SHP77 (cell line): Measurements from ENCODE around the gene CLEC3B.
A peak's percentile ranks its signal among the peaks of the same experiment; 100 is the strongest.
"Not testable (repeated sequence)": the region's sequence is repeated elsewhere in the genome, so short reads cannot be mapped to it uniquely, and the experiment has no call there.

Experiments used
- DNase-seq, 2 experiments: peaks; one replicate each; lab custom pipeline; 2025; lab: John Stamatoyannopoulos, UW

CLEC3B gene, protein sequence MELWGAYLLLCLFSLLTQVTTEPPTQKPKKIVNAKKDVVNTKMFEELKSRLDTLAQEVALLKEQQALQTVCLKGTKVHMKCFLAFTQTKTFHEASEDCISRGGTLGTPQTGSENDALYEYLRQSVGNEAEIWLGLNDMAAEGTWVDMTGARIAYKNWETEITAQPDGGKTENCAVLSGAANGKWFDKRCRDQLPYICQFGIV

DNA sequence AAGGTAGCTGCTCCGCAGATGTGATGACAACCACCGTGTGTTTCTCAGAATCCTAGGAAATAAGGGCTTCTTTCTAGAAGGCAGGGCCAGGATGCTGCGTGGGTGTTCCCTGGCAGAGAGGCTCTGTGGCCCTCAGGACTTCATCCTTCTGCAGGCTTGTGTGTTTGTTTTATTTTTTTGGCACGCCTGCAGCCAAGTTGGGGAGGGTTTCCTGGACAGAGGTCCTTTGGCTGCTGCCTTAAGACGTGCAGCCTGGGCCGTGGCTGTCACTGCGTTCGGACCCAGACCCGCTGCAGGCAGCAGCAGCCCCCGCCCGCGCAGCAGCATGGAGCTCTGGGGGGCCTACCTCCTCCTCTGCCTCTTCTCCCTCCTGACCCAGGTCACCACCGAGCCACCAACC is at the start of gene CLEC3B:
CLEC3B (plus strand) TSS at position 266 of the 400 bp plus-strand sequence; CDS start at position 326, 60 bp downstream.
- no peak for DNase-seq

DNA sequence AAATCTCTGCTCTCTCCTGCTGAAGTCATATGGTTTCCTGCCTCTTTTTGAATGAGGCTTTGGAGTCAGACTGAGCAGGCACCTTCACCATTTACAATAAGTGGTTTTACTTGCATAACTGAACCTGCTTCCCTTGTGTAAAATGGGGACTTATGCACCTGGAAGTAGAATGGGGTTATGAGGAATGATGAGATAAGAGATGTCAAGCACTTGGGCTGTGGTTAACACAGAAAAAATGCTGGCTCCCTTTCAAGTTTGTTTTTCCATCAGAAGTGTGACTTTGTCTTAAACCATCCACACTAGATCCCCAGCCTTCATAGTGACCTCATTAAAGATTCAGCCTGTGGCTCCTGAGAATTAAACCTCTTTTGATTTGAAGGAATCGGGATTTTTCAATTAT is 44.9 kb upstream of the CLEC3B start:
- no peak for DNase-seq

DNA sequence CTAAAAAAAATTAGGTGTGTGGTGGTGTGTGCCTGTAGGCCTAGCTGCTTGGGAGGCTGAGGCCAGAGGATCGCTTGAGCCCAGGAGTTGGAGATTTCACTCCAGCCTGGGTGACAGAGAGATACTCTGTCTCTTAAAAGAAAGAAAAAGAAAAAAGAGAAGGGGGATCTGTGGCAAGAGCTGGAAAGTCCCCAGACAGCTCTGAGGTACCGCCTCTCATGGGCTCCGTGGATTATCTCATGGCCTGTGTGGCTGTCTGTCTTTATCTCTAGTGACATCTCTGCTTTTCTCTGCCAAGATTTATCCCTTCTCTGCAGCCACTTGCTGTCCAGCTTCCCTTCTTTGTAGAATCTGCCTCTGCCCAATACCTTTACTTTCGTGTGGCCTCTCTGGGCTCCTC is 44.4 kb upstream of the CLEC3B start:
- DNase-seq = no peak

DNA sequence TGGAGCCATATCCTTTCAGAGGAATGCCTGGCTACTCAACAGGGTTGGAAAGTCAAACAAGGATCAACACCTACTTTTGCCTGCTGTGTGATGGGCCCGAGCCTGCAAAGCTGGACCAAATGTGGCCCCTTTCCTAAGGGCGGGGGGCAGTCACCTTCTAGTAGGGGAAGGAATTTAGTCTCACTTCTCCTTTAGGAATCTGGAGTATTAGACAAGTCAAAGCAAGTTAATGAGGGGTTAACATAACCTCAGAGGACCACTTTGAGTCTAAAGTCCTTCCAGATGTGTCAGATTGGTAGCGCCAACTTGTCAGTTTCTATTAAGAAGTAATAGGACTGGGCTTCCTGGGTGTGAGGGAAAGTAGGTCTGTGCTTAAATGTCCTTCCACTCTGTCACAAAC is 43.3 kb upstream of the CLEC3B start:
- no peak for DNase-seq

DNA sequence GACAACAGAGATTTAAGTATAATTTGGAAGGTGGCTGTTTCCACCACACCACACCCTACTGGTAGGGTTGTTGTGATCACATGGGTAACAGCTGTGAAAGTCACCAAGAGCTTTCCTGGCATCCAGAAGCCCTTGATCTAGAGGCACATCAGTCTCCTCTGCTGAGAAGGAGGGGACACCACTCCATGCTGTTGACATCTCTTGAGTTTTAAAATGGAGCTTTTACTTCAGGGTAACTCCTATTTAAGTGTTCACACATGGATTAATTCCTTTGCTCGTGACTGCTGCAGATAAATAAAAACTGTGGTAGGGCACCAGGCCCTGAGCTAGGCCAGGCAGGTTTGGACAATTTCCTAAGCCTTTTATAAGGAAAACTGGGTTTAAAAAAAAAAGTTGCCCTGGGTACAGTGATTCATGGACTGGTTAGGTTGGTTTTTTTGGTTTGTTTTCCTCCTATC is 42.6 kb upstream of the CLEC3B start:
- no peak for DNase-seq

DNA sequence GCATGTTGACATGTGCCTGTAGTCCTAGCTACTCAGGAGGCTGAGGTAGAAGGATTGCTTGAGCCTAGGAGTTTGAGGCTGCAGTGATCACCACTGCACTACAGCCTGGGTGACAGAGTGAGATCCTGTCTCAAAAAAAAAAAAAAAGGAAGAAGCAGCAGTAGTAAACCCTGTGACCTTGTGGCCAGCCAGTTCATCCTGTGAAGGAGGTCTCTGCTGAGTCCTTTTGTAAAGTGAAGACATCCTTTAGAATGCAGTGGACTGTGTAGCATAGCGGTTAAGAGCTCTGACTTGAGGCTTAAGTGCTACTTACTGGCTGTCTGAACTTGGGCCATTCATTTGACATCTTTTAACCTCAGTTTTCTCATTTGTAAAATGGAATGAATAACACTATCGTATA is 41.8 kb upstream of the CLEC3B start:
- DNase-seq = no peak

DNA sequence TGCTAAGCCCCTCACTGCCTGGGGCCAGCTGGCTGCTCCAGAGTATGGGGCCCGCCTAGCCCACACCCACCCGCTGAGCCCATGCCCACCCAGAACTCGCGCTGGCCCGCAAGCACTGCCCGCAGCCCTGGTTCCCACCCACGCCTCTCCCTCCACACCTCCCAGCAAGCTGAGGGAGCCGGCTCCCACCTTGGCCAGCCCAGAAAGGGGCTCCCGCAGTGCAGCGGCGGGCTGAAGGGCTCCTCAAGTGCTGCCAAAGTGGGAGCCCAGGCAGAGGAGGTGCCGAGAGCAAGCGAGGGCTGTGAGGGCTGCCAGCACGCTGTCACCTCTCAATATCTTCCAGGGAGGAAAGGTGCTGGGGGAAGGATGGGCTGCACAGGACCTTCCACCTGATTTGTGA is 39.8 kb upstream of the CLEC3B start:
- not testable (repeated sequence) for DNase-seq

DNA sequence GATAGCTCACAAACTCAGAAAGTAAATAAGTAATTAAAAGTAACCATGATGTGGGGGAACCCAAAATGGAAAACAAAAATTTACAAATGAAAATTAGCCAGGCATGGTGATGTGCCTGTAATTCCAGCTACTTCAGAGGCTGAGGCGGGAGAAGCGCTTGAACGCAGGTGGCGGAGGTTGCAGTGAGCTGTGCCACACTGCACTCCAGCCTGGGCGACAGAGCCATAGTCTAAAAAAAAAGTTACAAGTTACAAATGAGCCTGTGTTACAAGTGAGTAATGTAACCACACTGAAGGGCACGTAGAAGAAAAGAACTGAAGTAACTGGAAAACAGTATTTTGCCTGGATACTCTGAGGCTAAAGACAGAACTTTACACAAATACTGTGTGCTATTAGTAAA is 38.8 kb upstream of the CLEC3B start:
- no peak for DNase-seq

DNA sequence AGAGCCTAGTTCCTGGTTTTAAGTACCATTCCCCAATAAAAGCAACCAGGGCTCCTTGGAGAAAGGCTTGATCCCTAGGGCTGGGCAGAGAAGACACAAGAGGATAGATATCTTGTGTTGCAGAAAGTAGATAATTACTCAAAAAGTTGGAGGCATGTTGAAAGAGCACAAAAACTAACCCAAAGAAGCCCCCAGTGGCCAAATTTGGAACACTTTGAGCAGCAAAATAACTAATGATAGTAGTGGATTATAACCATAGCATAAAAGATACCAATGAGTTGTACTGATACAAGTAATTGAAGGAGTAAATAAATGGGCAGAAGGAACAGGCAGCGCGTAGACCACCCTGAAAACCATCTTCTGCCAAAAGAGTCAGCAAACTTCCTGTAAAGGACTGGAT is 38.0 kb upstream of the CLEC3B start:
- no peak for DNase-seq

DNA sequence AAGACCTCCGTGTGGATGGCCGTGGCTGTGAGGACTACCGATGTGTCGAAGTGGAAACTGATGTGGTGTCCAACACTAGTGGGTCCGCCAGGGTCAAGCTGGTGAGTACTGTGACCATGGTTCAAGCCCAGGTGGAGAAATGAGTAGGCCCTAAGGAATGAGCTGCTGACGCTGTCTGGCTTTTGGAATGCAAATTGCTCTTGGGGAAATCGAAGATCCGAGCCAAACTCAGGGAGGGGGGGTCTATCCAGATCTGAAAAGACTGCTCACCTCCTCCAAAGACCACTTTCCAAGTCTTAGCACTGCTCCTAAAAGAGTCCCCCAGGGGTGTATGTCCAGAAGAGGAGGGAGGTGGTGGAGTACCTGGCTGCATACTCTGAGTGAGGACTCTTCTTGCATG is 37.0 kb upstream of the CLEC3B start:
- DNase-seq = no peak

DNA sequence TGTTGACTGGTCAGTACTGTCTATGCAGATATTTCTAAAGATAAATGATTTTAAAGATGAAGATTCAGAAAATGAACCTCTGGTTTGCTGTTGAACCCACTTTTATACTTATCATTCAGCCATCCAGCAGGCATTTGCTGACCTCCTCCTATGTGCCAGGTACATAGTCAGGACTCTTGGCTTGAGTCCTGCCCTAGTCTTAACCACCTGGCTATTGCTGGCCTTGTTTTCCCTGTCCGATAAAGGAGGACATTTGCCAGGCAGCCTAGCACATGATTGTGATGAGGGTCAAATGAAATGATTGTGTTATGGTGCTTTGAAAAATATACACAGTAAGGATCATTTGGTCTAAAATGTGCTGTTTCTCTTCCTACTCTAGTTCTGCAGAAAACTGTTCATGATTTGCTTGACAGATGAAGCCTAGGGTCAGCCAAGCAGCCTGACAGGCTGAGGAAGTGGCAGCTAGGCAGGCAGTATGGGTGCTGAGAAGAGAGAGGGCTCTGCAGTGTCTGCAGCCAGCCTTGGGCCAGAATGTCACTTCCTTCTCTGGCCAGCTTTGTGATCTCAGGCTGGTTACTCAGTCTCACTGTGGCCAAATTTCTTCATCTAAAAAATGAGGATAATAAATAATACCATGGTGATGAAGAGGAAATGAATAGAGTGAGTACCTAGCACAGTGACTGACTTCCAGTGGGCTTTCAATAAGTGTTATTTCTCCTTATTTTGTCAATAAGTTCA is 36.3 kb upstream of the CLEC3B start:
- no peak for DNase-seq

DNA sequence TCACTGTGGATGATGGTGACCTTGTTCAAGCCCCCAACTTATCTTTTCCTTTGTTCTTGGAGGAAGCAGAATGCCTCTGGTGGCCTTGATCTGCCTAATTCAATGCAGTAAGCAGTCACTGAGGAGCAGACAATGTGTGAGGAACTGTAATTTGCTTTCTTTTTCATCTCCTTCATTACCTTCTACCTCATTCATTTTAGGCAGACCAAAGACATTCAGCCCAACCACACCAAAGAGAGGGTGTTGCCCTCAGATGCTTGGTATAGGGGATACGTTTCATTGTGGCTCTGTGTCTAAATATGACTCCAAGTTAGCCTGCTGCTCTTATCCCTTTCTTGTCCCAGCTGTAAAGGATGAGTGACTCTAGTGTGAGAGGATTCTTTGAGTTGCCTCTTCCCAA is 34.8 kb upstream of the CLEC3B start:
- no peak for DNase-seq

DNA sequence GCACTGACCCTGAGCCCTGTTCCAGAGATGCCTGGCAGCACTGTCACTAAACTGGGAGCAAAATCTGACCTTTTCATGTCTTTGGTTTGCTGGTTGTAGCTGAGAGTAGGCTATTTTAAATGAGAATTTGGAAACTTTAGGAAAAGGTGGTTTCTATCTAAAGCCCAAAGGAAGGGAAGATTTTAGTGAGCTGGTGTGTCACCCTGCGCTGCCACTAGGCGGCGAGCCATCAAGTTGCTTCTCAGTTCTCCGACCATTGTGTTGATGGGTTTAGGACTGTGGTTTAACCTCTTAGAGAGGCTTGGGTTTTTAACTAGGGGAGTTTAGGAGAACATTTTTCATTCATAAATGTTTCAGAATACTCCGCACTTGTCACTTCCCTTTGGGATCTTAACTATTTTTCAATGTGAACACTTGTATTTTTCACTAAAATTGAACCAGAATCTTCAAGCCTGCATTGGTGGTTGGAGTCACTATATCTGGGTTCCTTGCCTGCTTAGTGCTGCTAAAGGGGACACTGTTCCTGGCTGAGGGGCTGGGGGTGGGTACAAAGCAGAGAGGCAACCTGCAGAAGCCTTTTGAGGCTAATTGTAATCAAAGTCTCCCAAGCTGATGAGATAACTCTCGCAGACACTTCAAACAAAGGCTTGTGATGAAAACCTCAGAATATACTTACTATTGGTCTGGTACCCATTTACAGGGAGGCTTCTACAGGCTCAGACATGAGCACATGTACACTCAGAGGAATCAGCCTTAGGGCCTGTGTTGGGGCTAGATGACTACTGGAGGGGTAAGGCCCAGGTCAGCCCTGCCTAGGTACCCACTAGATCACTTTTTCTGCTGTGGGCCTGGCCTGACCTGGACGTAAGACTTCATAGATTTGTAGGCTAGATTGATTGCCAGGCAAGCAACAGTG is 33.3 kb upstream of the CLEC3B start:
- peak in 1 of 2 experiments; percentile 15 for DNase-seq

DNA sequence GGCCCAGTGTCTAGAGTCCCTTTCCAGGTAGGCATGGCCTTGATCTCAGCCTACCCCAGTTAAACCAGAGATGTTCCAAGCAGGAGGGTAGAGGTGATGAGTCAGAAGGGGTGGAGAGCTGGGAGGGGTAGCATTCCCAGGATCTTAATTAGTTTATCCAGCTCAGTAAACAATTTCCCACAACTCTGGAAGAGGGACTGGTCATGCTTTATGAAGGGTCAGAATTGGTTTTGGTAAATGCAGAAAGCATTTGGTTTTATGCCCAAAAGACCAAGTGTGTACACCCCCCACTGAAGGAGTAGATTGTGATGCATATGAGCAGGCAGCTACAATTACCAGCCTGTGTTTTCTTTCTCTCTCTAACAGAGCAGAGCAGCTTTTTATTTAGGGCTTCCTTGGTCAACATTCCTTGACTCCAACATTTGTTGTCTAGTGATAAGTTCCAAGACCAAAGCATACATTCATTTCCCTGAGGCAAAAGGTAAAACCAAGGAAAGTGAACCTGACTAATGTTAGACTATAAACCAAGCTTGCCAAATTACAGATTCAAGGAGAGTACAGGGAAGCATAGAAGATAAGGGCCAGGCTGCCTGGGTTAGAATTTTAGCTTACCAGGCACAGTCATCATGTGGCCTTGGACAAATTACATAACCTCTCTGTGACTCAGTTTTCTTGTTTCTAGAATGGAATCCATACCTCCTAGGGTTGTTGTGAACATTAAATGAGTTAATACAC is 32.5 kb upstream of the CLEC3B start:
- DNase-seq = no peak

DNA sequence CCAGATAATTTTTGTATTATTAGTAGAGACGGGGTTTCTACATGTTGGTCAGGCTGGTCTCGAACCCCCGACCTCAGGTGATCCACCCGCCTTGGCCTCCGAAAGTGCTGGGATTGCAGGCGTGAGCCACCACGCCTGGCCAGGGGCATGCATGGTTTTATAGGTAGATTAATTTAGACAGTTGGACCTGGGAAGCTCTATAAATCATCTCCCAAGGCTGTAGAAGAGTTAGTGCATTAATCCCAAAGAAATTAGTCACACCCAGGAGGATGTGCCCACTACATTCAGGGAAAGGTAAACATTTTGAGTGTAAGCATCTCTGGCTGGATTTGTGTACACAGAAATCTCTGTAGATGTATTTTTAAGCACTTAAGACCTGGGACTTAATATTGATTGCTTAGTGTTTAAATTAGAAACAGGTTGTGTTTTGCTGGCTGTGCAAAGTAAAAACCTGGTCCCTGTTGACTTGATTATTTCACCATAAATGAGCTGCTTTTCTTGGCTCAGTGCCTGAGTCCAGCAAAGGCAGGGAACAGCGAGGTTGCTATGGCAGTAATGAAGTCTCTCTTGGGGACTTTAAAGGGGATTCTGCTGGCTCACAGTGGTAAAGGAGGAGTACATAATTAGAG is 30.8 kb upstream of the CLEC3B start:
- peak; percentile 29 to 40 for DNase-seq

DNA sequence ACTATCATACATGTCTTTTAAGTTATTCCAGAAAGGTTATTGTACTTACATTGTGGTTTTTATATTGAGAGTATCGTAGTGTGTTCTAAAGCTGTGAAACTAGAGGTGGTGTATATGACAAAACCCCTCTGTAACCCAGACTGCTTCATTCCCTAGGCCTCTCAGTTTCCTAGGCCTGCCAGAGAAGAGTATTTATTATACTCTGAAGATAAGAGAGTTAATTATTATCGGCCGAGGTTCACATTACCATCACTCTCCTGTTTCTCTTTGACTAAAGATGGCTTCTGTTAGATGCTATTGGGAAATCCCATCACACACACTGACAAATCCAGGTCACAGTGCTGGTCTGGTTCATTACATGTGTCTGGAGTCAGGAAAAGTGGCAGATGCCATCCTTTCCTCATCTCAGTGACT is 29.5 kb upstream of the CLEC3B start:
- DNase-seq = no peak

DNA sequence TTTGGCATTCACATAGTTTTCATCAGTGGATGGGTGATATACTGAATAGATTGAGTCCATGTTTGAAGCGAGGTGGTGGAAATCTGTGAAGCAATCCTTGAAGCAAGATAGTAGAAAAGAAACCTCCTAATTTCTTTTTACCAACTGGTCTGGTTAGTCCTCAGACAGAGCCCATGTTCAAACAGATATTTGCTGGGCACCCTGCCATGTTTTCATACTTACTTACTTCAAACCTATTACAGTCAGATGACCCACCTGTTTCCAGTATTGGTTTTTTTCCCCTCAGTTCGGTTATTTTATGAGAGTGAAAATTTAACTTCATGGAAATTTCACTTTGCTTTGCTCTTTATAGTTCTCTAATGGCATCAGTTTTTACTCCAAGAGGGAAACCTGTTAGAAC is 26.3 kb upstream of the CLEC3B start:
- no peak for DNase-seq

DNA sequence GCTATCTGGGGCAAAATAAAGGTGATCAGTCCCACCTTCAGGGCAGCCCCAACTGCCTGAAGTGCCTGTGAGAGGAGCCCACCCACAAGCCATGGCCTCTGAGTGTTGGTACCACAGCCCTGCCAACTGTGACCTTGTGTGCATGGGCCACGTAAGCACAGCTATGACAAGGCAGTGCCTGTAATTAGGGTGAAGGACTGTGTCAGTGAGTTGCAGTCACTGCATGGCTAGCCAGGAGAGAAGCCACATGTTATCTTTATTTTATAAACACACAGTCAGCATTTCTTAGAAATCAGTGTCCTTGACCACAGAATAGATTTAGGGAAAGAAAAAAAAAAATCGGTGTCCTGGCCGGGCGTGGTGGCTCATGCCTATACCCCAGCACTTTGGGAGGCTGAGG is 25.3 kb upstream of the CLEC3B start:
- no peak for DNase-seq

DNA sequence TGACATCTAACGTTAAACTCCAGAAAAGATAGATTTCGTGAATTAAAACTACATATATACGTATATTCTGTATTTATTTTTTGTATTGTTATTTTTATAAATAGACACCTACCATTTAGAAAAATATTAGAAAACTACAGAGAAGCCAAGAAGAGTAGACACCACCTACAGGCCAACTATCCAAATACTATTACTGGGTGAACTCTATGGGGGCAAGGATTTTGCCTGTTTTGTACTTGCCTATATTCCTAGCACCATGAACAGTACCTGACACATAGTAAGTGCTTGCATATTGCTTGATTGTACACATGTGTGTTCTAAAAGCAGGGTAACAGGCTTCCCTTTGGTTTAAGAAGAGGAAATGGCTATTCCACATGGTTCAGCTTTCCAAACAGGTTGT is 24.4 kb upstream of the CLEC3B start:
- no peak for DNase-seq

DNA sequence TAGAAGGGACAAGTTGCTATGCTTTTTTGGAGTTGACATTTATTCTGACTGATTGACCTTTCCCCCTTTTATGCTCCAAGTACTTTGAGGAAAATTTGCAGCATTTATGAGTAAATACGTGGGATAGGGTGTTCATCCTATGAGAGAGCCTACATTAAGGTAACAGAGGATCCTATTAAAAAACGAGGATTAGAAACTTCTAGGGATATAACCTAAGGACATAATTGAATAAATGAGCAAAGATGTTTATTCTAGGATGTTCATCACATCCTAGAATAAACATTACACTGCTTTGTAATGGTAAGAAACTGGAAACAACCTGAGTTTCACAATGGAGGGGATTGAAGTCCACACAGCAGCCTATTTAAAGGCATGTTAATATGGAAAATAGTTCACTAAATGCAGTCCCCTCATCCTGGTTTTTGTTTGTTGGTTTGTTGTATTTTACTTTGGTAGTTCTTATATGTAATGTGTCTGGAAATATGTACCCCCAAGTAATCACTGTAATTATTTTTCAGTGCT is 23.9 kb upstream of the CLEC3B start:
- DNase-seq = no peak

DNA sequence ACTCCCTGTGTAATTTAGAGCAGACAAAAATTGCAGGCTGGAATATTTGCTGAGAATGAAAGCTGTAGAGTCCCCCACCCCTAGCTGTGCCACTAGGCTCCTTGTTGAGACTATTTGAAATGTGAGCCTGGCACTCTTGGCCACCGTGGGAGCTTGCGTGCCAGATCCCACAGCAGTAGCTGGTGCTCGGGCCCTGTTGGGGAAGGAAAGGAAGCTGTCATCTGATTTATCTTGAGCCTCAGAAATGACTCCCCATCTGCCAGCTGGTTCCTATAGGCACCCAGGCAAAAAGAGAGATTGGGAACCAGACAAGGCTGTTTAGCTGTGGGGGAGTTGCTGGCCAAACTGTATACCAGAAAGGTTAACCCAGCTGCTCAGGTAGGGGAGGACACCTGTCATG is 23.4 kb upstream of the CLEC3B start:
- no peak for DNase-seq
